ENCODE measurements around the gene PER1. TPM values are rescaled to one million over a fixed set of nuclear protein-coding genes. Genes with fewer than 3 reads are reported as not detected.
"Not testable (repeated sequence)": the region's sequence is repeated elsewhere in the genome, so short reads cannot be mapped to it uniquely, and the experiment has no call there.

Gene PER1
- total RNA-seq, 1 experiment from 2014 or later: 87.6 TPM

- H2AFZ ChIP-seq (ENCODE audit: low read depth, low read length, poor library complexity, severe bottlenecking): no peak overlapping the region
- H3K27me3 ChIP-seq (ENCODE audit: insufficient read depth, low read length): no peaks in the 10 kb centered on the region
- H3K4me3 ChIP-seq (replicated peaks in 1 of 2; ENCODE audit: low read depth in 1 of 2, low read length in 2 of 2): no peak overlapping the region
- no peaks in the 10 kb centered on the region for H3K36me3 ChIP-seq (ENCODE audit: control insufficient read depth in 1 of 2, insufficient read depth in 2 of 2, low read length in 2 of 2)
- TF ChIP-seq TCF7L2 (IDR thresholded peaks at IDR 0.05; ENCODE audit: borderline replicate concordance, extremely low read depth, insufficient read depth, insufficient read length): no peak
- TF ChIP-seq CTCF (IDR thresholded peaks at IDR 0.05 in 2 of 3, conservative IDR thresholded peaks at IDR 0.05 in 1 of 3; ENCODE audit: borderline replicate concordance in 1 of 3, insufficient read depth in 1 of 3, low read depth in 2 of 3, low read length in 2 of 3): no peak
- TF ChIP-seq ZFX (IDR thresholded peaks at IDR 0.05): no peak
- no peak for TF ChIP-seq MAX (IDR thresholded peaks at IDR 0.05)
- no peak for TF ChIP-seq EZH2phosphoT487 (IDR thresholded peaks at IDR 0.05; ENCODE audit: borderline replicate concordance)
- TF ChIP-seq RAD21 (IDR thresholded peaks at IDR 0.05; ENCODE audit: low read depth): no peak
- TF ChIP-seq POLR2A (IDR thresholded peaks at IDR 0.05; ENCODE audit: borderline replicate concordance, extremely low read depth, insufficient read depth, insufficient read length): no peak
- no peak for TF ChIP-seq POLR2AphosphoS5 (IDR thresholded peaks at IDR 0.05; ENCODE audit: low read depth, low read length)
- no peak for TF ChIP-seq CEBPB (IDR thresholded peaks at IDR 0.05; ENCODE audit: low read depth)
- TF ChIP-seq YY1 (IDR thresholded peaks at IDR 0.05; ENCODE audit: extremely low read depth, insufficient replicate concordance, low read depth, low read length): no peak
- TF ChIP-seq JUND (IDR thresholded peaks at IDR 0.05): no peak
- no peak for TF ChIP-seq ZBTB33 (IDR thresholded peaks at IDR 0.05; ENCODE audit: extremely low read depth, insufficient replicate concordance, low read length)
- H3K9me2 ChIP-seq (ENCODE audit: insufficient read depth): no peaks in the 10 kb centered on the region
- H3K27ac ChIP-seq (ENCODE audit: low read depth, low read length): no peak overlapping the region
- BruUV-seq (replicated peaks): no TSS peak
- H3K79me2 ChIP-seq (ENCODE audit: insufficient read depth, low read length): no peaks in the 10 kb centered on the region
- ChIA-PET CTCF (interaction anchor here (0.6 to 2.3 kb wide), 6 partner anchors 10 to 49 kb away, joined by 3 to 10 read pairs (median 4); no protein-coding TSS in a partner anchor), POLR2A (no interaction called here), RAD21 (ENCODE audit: low non-redundant PET in 1 of 2, low total read pairs in 2 of 2, uncharacterized antibody in 2 of 2, unreplicated experiment in 2 of 2) (no interaction called here)
- peaks cover 0 to 9% of the 10 kb centered on the region in 2 experiments; a peak in 2 of 4 replicates for H3K4me1 ChIP-seq (ENCODE audit: control insufficient read depth in 1 of 2, insufficient read depth in 2 of 2, low read length in 2 of 2)
- DNase-seq (ENCODE audit: low read depth, low spot score) (no peak), ATAC-seq (no peak)
- intact Hi-C loops (cut with micrococcal nuclease): no loop called here
- no peaks in the 10 kb centered on the region for H3K9me3 ChIP-seq (ENCODE audit: control insufficient read depth in 1 of 2, insufficient read depth in 1 of 2, low read depth in 1 of 2, low read length in 2 of 2)
- H3K9ac ChIP-seq (ENCODE audit: low read length): no peak overlapping the region
- no peaks in the 10 kb centered on the region for H4K20me1 ChIP-seq (ENCODE audit: insufficient read depth)
- no peak overlapping the region for H3K4me2 ChIP-seq (ENCODE audit: low read length)
These were observed 43.1 kb downstream of the PER1 start for GRCh38 chr17:8108972-8109660.

- H3K4me2 ChIP-seq (ENCODE audit: low read length); intact Hi-C loops (cut with micrococcal nuclease); H3K4me3 ChIP-seq (replicated peaks in 1 of 2; ENCODE audit: low read depth in 1 of 2, low read length in 2 of 2); H3K27ac ChIP-seq (ENCODE audit: low read depth, low read length); ATAC-seq; RAD21 ChIA-PET (ENCODE audit: low non-redundant PET in 1 of 2, low total read pairs in 2 of 2, uncharacterized antibody in 2 of 2, unreplicated experiment in 2 of 2); BruUV-seq (replicated peaks); H3K36me3 ChIP-seq (ENCODE audit: control insufficient read depth in 1 of 2, insufficient read depth in 2 of 2, low read length in 2 of 2); H3K27me3 ChIP-seq (ENCODE audit: insufficient read depth, low read length); DNase-seq (ENCODE audit: low read depth, low spot score); H3K9me2 ChIP-seq (ENCODE audit: insufficient read depth); H3K9ac ChIP-seq (ENCODE audit: low read length); H3K79me2 ChIP-seq (ENCODE audit: insufficient read depth, low read length); H3K9me3 ChIP-seq (ENCODE audit: control insufficient read depth in 1 of 2, insufficient read depth in 1 of 2, low read depth in 1 of 2, low read length in 2 of 2); H2AFZ ChIP-seq (ENCODE audit: low read depth, low read length, poor library complexity, severe bottlenecking); H4K20me1 ChIP-seq (ENCODE audit: insufficient read depth): not testable (repeated sequence)
- H3K4me1 ChIP-seq (ENCODE audit: control insufficient read depth in 1 of 2, insufficient read depth in 2 of 2, low read length in 2 of 2): peaks cover 0 to 19% of the 10 kb centered on the region in 2 experiments; a peak in 3 of 4 replicates
- ChIA-PET POLR2A (interaction anchor here (1.9 kb wide), 1 partner anchor 13 kb away, joined by 5 read pairs; no protein-coding TSS in a partner anchor), CTCF (interaction anchor here (1.0 to 2.2 kb wide), 4 partner anchors 12 to 47 kb away, joined by 3 to 8 read pairs (median 4); no protein-coding TSS in a partner anchor)
These were observed 45.2 kb downstream of the PER1 start for GRCh38 chr17:8106980-8107379.
